ENCODE results near the gene SIGLEC9. TPM values are rescaled to one million over a fixed set of nuclear protein-coding genes. Genes with fewer than 3 reads are reported as not detected.
"Not testable (repeated sequence)": the region's sequence is repeated elsewhere in the genome, so short reads cannot be mapped to it uniquely, and the experiment has no call there.

The SIGLEC9 gene
- total and polyA plus RNA-seq, 2 experiments from 2014 or later: not detected

DNA sequence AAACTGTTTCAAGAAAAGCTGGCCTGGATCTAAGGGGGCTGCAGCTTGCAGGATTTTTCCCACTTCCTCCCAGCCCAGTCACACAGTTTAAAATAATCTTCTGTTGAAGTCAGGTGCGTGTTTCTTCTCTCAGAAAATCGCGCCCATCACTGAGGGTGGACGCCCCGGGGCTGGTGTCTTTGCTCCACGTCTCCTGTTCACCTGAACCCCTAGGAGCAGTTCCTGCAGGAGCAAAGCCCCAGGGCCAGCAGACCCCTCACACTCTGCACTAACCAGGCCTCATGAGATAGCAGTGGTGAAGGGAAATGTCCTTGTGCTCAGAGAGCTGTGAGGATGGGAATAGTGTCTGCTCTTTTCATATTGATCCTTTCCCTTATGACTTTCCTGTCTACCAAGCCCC, 16.5 kb downstream of the SIGLEC9 start:
- no peak for DNase-seq
- in situ Hi-C loops (cut with MboI): no loop called here
- no peak overlapping the region for H2AFZ ChIP-seq
- 39 to 47% methylated on average over 6 of the region's 6 CpGs for WGBS, 2 experiments (ENCODE audit: low coverage in 1 of 2, low lambda C conversion rate in 2 of 2, missing lambda C conversion rate in 2 of 2)
- H3K27ac ChIP-seq: no peak overlapping the region
- no peaks in the 10 kb centered on the region for H4K20me1 ChIP-seq (ENCODE audit: insufficient read depth)
- H3K27me3 ChIP-seq (replicated peaks; ENCODE audit: insufficient read depth): peaks cover 19% of the 10 kb centered on the region
- H3K9me2 ChIP-seq (ENCODE audit: insufficient read depth): no peaks in the 10 kb centered on the region
- H3K4me3 ChIP-seq: no peak overlapping the region
- no peak overlapping the region for H3K4me2 ChIP-seq (ENCODE audit: unreplicated experiment)
- TF ChIP-seq EZH2 (IDR thresholded peaks at IDR 0.05; ENCODE audit: insufficient read depth, poor library complexity, severe bottlenecking): no peak
- no peak for TF ChIP-seq EZH2phosphoT487 (IDR thresholded peaks at IDR 0.05; ENCODE audit: insufficient read depth, low read depth)
- H3K9ac ChIP-seq: no peak overlapping the region
- no peaks in the 10 kb centered on the region for H3K4me1 ChIP-seq (ENCODE audit: insufficient read depth)
- no peaks in the 10 kb centered on the region for H3K36me3 ChIP-seq (ENCODE audit: low read depth)
- H3K9me3 ChIP-seq (ENCODE audit: low read depth): no peaks in the 10 kb centered on the region
- H3F3A ChIP-seq (ENCODE audit: insufficient read depth): no peaks in the 10 kb centered on the region
- no peaks in the 10 kb centered on the region for H3K79me2 ChIP-seq (ENCODE audit: insufficient read depth)

DNA sequence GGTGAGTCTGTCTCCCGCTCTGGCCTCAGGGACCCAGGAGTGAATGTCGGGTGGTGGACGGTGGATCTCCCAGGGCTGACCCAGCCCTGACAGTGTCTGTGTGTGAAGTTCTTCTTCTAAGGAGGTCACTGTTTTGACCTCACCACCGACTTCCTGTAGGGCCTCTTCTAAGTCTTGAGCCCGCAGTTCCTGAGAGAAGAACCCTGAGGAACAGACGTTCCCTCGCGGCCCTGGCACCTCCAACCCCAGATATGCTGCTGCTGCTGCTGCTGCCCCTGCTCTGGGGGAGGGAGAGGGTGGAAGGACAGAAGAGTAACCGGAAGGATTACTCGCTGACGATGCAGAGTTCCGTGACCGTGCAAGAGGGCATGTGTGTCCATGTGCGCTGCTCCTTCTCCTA, 17.4 kb downstream of the SIGLEC9 start, which contains the start of gene SIGLEC7:
Gene SIGLEC7 (plus strand): TSS at position 183 of the 400 bp plus-strand sequence. CDS start 69 bp downstream, at position 252.
- TF ChIP-seq EZH2phosphoT487 (IDR thresholded peaks at IDR 0.05; ENCODE audit: insufficient read depth, low read depth) (no peak), EZH2 (IDR thresholded peaks at IDR 0.05; ENCODE audit: insufficient read depth, poor library complexity, severe bottlenecking) (no peak)
- H3K9me2 ChIP-seq (ENCODE audit: insufficient read depth): no peaks in the 10 kb centered on the region
- H3K4me2 ChIP-seq (ENCODE audit: unreplicated experiment): no peak within 1 kb of the TSS
- 45 to 48% methylated on average over 14 of the region's 14 CpGs for WGBS, 2 experiments (ENCODE audit: low coverage in 1 of 2, low lambda C conversion rate in 2 of 2, missing lambda C conversion rate in 2 of 2)
- H3K4me1 ChIP-seq (ENCODE audit: insufficient read depth): no peaks in the 10 kb centered on the region
- H3K79me2 ChIP-seq (ENCODE audit: insufficient read depth): no peaks in the 10 kb centered on the region
- H3K27ac ChIP-seq: no peak within 1 kb of the TSS
- no peaks in the 10 kb centered on the region for H3F3A ChIP-seq (ENCODE audit: insufficient read depth)
- H3K36me3 ChIP-seq (ENCODE audit: low read depth): no peaks in the 10 kb centered on the region
- in situ Hi-C loops (cut with MboI): no loop called here
- H3K27me3 ChIP-seq (replicated peaks; ENCODE audit: insufficient read depth): peaks cover 19% of the 10 kb centered on the region
- no peaks in the 10 kb centered on the region for H4K20me1 ChIP-seq (ENCODE audit: insufficient read depth)
- H3K4me3 ChIP-seq: no peak within 1 kb of the TSS
- no peaks in the 10 kb centered on the region for H3K9me3 ChIP-seq (ENCODE audit: low read depth)
- DNase-seq: no peak
- H3K9ac ChIP-seq: no peak within 1 kb of the TSS
- no peak within 1 kb of the TSS for H2AFZ ChIP-seq

DNA sequence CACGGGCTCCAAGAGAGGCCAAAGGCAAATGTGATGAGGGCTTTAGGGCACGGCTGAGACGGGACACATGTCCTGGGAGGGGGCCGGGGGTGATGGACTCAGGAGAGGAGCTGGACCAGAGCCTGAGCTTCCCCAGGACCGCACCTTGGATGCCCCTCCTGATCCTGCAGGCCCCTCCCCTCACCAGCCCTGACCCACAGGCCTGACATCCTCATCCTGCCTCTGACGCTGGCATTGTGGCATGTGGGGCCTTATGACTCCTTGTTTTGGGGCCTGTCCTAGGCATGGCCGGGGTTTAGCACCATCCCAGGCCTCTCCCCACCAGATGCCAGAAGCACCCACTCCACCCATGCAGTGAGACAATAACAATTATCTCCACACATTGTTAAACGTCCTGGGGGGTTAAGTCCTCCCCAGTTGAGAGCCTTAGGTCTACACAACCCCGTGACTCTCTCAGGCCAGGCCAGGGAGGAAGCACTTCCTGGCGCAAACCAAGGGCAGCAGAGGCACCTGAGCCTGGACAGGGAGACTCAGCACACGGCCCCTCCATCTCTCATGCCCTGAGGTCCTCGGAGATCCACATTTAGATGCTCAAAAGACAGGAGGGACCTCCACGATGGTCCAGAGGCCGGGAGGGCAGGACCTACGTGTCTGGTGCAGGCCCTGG, 18.2 kb downstream of the SIGLEC9 start:
- H2AFZ ChIP-seq; H3F3A ChIP-seq (ENCODE audit: insufficient read depth); H3K4me2 ChIP-seq (ENCODE audit: unreplicated experiment); in situ Hi-C loops (cut with MboI); H3K4me3 ChIP-seq; DNase-seq; H3K36me3 ChIP-seq (ENCODE audit: low read depth); H3K9me3 ChIP-seq (ENCODE audit: low read depth); H3K79me2 ChIP-seq (ENCODE audit: insufficient read depth); H3K27ac ChIP-seq; H3K9me2 ChIP-seq (ENCODE audit: insufficient read depth); H4K20me1 ChIP-seq (ENCODE audit: insufficient read depth); H3K4me1 ChIP-seq (ENCODE audit: insufficient read depth); H3K9ac ChIP-seq: not testable (repeated sequence)
- WGBS, 2 experiments (ENCODE audit: low coverage in 1 of 2, low lambda C conversion rate in 2 of 2, missing lambda C conversion rate in 2 of 2): 25 to 32% methylated on average over 11 to 14 of the region's 15 CpGs
- peaks cover 19% of the 10 kb centered on the region for H3K27me3 ChIP-seq (replicated peaks; ENCODE audit: insufficient read depth)

DNA sequence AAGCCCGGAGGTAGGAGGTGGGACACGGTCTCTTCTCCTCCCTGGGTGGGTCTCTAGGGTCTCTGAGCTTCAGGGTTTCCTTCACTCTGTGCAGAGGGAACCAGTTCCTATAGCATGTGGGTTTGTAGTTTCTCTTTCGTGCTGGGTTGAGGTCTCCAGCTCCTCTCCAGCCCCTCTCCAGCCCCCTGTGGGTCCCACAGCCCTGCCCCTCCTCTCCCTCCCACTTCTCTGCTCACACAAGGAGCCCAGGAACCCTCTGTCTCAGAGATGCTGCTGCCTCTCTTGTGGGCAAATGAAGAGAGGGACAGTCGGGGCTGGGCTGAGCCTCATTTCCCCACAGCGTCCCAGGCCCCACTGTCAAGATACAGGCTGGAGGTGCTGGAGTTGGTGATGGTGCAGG, 18.8 kb downstream of the SIGLEC9 start:
- TF ChIP-seq EZH2 (IDR thresholded peaks at IDR 0.05; ENCODE audit: insufficient read depth, poor library complexity, severe bottlenecking) (no peak), EZH2phosphoT487 (IDR thresholded peaks at IDR 0.05; ENCODE audit: insufficient read depth, low read depth) (no peak)
- Histone ChIP-seq H3K4me3 (no peak overlapping the region), H3K36me3 (ENCODE audit: low read depth) (no peaks in the 10 kb centered on the region), H3K27me3 (replicated peaks; ENCODE audit: insufficient read depth) (peaks cover 19% of the 10 kb centered on the region), H3K27ac (no peak overlapping the region), H3K4me1 (ENCODE audit: insufficient read depth) (no peaks in the 10 kb centered on the region), H3K9me3 (ENCODE audit: low read depth) (no peaks in the 10 kb centered on the region), H4K20me1 (ENCODE audit: insufficient read depth) (no peaks in the 10 kb centered on the region), H3F3A (ENCODE audit: insufficient read depth) (no peaks in the 10 kb centered on the region), H3K79me2 (ENCODE audit: insufficient read depth) (no peaks in the 10 kb centered on the region), H3K4me2 (ENCODE audit: unreplicated experiment) (no peak overlapping the region), H3K9ac (no peak overlapping the region), H2AFZ (no peak overlapping the region), H3K9me2 (ENCODE audit: insufficient read depth) (no peaks in the 10 kb centered on the region)
- WGBS, 2 experiments (ENCODE audit: low coverage in 1 of 2, low lambda C conversion rate in 2 of 2, missing lambda C conversion rate in 2 of 2): 39 to 41% methylated on average over 4 to 5 of the region's 5 CpGs
- no peak for DNase-seq
- in situ Hi-C loops (cut with MboI): no loop called here

All from GM23248 (cell line).